GM23338 (cell line): ENCODE measurements around the gene BLZF1. TPM values are rescaled to one million over a fixed set of nuclear protein-coding genes. Genes with fewer than 3 reads are reported as not detected.

ENCODE experiments used
- ATAC-seq: fragments of 200-7000 bp; cut with Tn5 transposase; 3 replicates; pipeline ENCODE4 v1.9.1; 2020
- DNase-seq: peaks from one replicate; pipeline ENCODE4 v3.0.0-alpha.2; 2015; ENCODE audit warnings: low spot score
- H2AFZ ChIP-seq: fragments of 200-600 bp; sonication (generic); 2 replicates; pipeline ENCODE4 v1.8.0; 2016; ENCODE audit warnings: antibody characterized with exemption, mild to moderate bottlenecking, moderate library complexity
- H3F3A ChIP-seq: fragments of 200-600 bp; sonication (generic); replicated peaks from 2 replicates; pipeline ENCODE4 v1.8.0; 2017; ENCODE audit warnings: antibody characterized with exemption, mixed run types, low read depth
- H3K27ac ChIP-seq: fragments of 200-600 bp; sonication (generic); 2 replicates; pipeline ENCODE4 v1.6.1; 2016; ENCODE audit warnings: low read depth
- H3K27me3 ChIP-seq: fragments of 200-600 bp; sonication (generic); 2 replicates; pipeline ENCODE4 v1.8.0; 2016; ENCODE audit warnings: mild to moderate bottlenecking, mixed run types, moderate library complexity; ENCODE audit not compliant: insufficient read depth
- H3K36me3 ChIP-seq: fragments of 200-600 bp; sonication (generic); 2 replicates; pipeline ENCODE4 v1.8.0; 2016; ENCODE audit warnings: mild to moderate bottlenecking; ENCODE audit not compliant: insufficient read depth
- H3K4me1 ChIP-seq: fragments of 200-600 bp; sonication (generic); 2 replicates; pipeline ENCODE4 v1.8.0; 2016; ENCODE audit warnings: mild to moderate bottlenecking, moderate library complexity; ENCODE audit not compliant: insufficient read depth
- H3K4me2 ChIP-seq: fragments of 200-600 bp; sonication (generic); 2 replicates; pipeline ENCODE4 v1.7.1; 2017; ENCODE audit warnings: mixed run types
- H3K4me3 ChIP-seq: fragments of 200-600 bp; sonication (generic); 2 replicates; pipeline ENCODE4 v1.6.1; 2016; ENCODE audit warnings: mixed run types
- H3K79me2 ChIP-seq: fragments of 200-600 bp; sonication (generic); replicated peaks from 2 replicates; pipeline ENCODE4 v1.8.0; 2017; ENCODE audit warnings: mild to moderate bottlenecking; ENCODE audit not compliant: insufficient read depth
- H3K9me2 ChIP-seq: fragments of 200-600 bp; sonication (generic); 2 replicates; pipeline ENCODE4 v1.8.0; 2017; ENCODE audit not compliant: insufficient read depth
- H4K20me1 ChIP-seq: fragments of 200-600 bp; sonication (generic); replicated peaks from 2 replicates; pipeline ENCODE4 v1.8.0; 2017; ENCODE audit warnings: mild to moderate bottlenecking; ENCODE audit not compliant: insufficient read depth
- H3K27ac Mint-ChIP-seq: 2 replicates; pipeline ENCODE4 v1.8.0; 2020; ENCODE audit warnings: inconsistent platforms, mild to moderate bottlenecking, moderate library complexity, mixed read lengths
- H3K27me3 Mint-ChIP-seq: 3 replicates; pipeline ENCODE4 v1.8.0; 2022; ENCODE audit warnings: low read depth, mild to moderate bottlenecking, moderate library complexity, mixed read lengths, inconsistent platforms; ENCODE audit not compliant: insufficient read depth, poor library complexity
- H3K36me3 Mint-ChIP-seq: 3 replicates; pipeline ENCODE4 v1.8.0; 2021; ENCODE audit warnings: low read depth, mild to moderate bottlenecking, inconsistent platforms, moderate library complexity, mixed read lengths
- H3K4me1 Mint-ChIP-seq: 3 replicates; pipeline ENCODE4 v1.8.0; 2020; ENCODE audit warnings: mild to moderate bottlenecking, inconsistent platforms, mixed read lengths
- H3K4me3 Mint-ChIP-seq: 3 replicates; pipeline ENCODE4 v1.8.0; 2021; ENCODE audit warnings: moderate library complexity, mild to moderate bottlenecking, inconsistent platforms, mixed read lengths
- H3K9me3 Mint-ChIP-seq: 3 replicates; pipeline ENCODE4 v1.8.0; 2020; ENCODE audit warnings: moderate library complexity, mild to moderate bottlenecking, inconsistent platforms, mixed read lengths
- CREB1 ChIP-seq: fragments of 250-450 bp; sonication (Bioruptor Pico); IDR thresholded peaks from 2 replicates; pipeline ENCODE4 v1.5.0; 2020; ENCODE audit warnings: low read depth, mild to moderate bottlenecking, moderate library complexity
- CTCF ChIP-seq, 2 experiments: fragments of 200-600 bp in 1 of 2; sonication (generic) in 1 of 2; conservative IDR thresholded peaks; 2 replicates each; pipeline versions ENCODE4 v1.5.1 to v1.6.1; 2016 to 2017; ENCODE audit warnings: antibody characterized with exemption in 2 of 2, low read depth in 2 of 2, mild to moderate bottlenecking in 2 of 2, moderate library complexity in 1 of 2
- ETS1 ChIP-seq: IDR thresholded peaks from 2 replicates; pipeline ENCODE4 v1.6.1; 2016; ENCODE audit warnings: antibody characterized with exemption
- EZH2 ChIP-seq: fragments of 200-600 bp; sonication (generic); IDR thresholded peaks from one replicate; pipeline ENCODE4 v1.8.0; 2017; ENCODE audit warnings: antibody characterized with exemption, mild to moderate bottlenecking, low read depth; ENCODE audit not compliant: unreplicated experiment
- EZH2phosphoT487 ChIP-seq: fragments of 200-600 bp; sonication (generic); IDR thresholded peaks from one replicate; pipeline ENCODE4 v1.8.1; 2018; ENCODE audit warnings: antibody characterized with exemption; ENCODE audit not compliant: unreplicated experiment
- JUNB ChIP-seq: IDR thresholded peaks from one replicate; pipeline ENCODE4 v1.6.1; 2016; ENCODE audit warnings: antibody characterized with exemption; ENCODE audit not compliant: unreplicated experiment
- POLR2AphosphoS5 ChIP-seq: IDR thresholded peaks from 2 replicates; pipeline ENCODE4 v1.6.1; 2016; ENCODE audit warnings: antibody characterized with exemption, low read depth
- STAT1 ChIP-seq: IDR thresholded peaks from one replicate; pipeline ENCODE4 v1.6.1; 2016; ENCODE audit warnings: antibody characterized with exemption; ENCODE audit not compliant: unreplicated experiment
- ZNF114 ChIP-seq: fragments of 250-450 bp; sonication (Bioruptor Pico); IDR thresholded peaks from 2 replicates; pipeline ENCODE4 v1.5.0; 2020; ENCODE audit warnings: mild to moderate bottlenecking, moderate library complexity
- polyA plus RNA-seq: library from polyadenylated mRNA; unstranded; fragments of >200 nt; fragmentation: Nextera tagmentation; extraction: Ambion mirVana; gene quantifications from 2 replicates; pipeline ENCODE4 v1.2.1, GENCODE V29; 2016
- total RNA-seq: library from RNA; depleted of rRNA; stranded (reverse); fragments of >200 nt; shearing (Covaris generic); gene quantifications from 2 replicates; pipeline ENCODE4 v1.2.3, GENCODE V29; 2014
- TF ChIP-seq, protein P1 (sequence below): IDR thresholded peaks from one replicate; pipeline ENCODE4 v1.6.1; 2018; ENCODE audit warnings: antibody characterized with exemption; ENCODE audit not compliant: unreplicated experiment

Gene BLZF1
- total and polyA plus RNA-seq, 2 experiments from 2014 or later = 9.5 to 14.5 TPM

DNA sequence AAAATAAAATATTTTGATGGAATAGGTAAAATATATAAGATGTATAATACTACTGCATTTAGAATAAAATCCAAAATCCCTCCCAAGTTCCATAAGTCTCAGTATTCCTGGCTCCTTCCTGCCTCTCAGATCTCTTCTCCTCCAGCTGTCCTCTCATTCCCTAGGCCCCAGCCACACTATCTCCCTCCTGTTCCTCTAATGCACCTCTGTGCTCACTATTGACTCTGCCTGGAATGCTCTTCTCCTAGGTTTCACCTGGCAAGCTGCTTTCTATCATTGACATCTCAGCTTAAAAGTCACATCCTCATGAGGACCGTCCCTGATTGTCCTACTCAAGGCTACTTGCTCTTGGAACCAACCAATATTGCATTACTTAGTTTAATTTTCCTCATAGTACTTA, 7.6 kb upstream of the BLZF1 start (continued):
- TF ChIP-seq JUNB (no peak), ZNF114 (CRISPR knock-in tag) (no peak), CTCF (conservative IDR thresholded peaks at IDR 0.05; ENCODE audit: low read depth in 2 of 2) (no peak), ETS1 (no peak), EZH2phosphoT487 (no peak), STAT1 (no peak), CREB1 (CRISPR knock-in tag) (no peak)
- TF ChIP-seq, protein P1, sequence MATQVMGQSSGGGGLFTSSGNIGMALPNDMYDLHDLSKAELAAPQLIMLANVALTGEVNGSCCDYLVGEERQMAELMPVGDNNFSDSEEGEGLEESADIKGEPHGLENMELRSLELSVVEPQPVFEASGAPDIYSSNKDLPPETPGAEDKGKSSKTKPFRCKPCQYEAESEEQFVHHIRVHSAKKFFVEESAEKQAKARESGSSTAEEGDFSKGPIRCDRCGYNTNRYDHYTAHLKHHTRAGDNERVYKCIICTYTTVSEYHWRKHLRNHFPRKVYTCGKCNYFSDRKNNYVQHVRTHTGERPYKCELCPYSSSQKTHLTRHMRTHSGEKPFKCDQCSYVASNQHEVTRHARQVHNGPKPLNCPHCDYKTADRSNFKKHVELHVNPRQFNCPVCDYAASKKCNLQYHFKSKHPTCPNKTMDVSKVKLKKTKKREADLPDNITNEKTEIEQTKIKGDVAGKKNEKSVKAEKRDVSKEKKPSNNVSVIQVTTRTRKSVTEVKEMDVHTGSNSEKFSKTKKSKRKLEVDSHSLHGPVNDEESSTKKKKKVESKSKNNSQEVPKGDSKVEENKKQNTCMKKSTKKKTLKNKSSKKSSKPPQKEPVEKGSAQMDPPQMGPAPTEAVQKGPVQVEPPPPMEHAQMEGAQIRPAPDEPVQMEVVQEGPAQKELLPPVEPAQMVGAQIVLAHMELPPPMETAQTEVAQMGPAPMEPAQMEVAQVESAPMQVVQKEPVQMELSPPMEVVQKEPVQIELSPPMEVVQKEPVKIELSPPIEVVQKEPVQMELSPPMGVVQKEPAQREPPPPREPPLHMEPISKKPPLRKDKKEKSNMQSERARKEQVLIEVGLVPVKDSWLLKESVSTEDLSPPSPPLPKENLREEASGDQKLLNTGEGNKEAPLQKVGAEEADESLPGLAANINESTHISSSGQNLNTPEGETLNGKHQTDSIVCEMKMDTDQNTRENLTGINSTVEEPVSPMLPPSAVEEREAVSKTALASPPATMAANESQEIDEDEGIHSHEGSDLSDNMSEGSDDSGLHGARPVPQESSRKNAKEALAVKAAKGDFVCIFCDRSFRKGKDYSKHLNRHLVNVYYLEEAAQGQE = no peak

DNA sequence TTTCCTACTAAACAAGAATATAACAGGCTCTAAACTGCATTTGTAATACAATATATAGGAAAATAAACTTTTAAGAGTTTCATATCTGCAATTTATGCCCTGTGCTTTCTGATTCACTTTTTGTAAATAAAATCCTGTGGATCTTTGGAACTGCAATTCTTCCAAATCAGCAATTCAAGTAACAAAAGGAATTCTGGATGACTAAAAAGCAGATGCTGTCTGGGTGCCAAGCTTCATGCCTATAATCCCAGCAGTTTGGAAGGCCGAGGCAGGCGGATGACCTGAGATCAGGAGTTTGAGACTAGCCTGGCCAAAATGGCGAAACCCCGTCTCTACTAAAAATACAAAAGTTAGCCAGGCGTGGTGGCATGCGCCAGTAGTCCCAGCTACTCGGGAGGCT, 6.7 kb upstream of the BLZF1 start:
- Mint-ChIP-seq H3K27ac (no peak overlapping the region), H3K4me3 (no peak overlapping the region), H3K36me3 (peaks cover 6% of the 10 kb centered on the region; the same call in 2 of the 3 replicates), H3K9me3 (no peaks in the 10 kb centered on the region; the same call in 2 of the 3 replicates), H3K4me1 (no peaks in the 10 kb centered on the region), H3K27me3 (peaks cover 2% of the 10 kb centered on the region)
- no peak for TF ChIP-seq JUNB
- TF ChIP-seq EZH2phosphoT487 = no peak
- no peak for TF ChIP-seq POLR2AphosphoS5
- no peak for TF ChIP-seq ZNF114 (CRISPR knock-in tag)
- TF ChIP-seq, protein P1 = no peak
- TF ChIP-seq ETS1 = no peak
- TF ChIP-seq EZH2 = no peak
- Histone ChIP-seq H3K79me2 (peaks cover 22% of the 10 kb centered on the region), H3K27ac (no peak overlapping the region), H3K4me3 (no peak overlapping the region), H3K27me3 (no peaks in the 10 kb centered on the region), H3K4me2 (no peak overlapping the region), H3F3A (no peaks in the 10 kb centered on the region), H3K9me2 (no peaks in the 10 kb centered on the region), H3K36me3 (peaks cover 4% of the 10 kb centered on the region; the same call in 1 of the 2 replicates), H3K4me1 (peaks cover 1% of the 10 kb centered on the region; the same call in 1 of the 2 replicates), H4K20me1 (no peaks in the 10 kb centered on the region), H2AFZ (no peak overlapping the region)
- no peak for DNase-seq
- no peak for ATAC-seq
